Fibroblast of skin of left biceps (primary cell): ENCODE data around the gene MAP7.
"Not testable (repeated sequence)": the region's sequence is repeated elsewhere in the genome, so short reads cannot be mapped to it uniquely, and the experiment has no call there.

Experiments
- DNase-seq, 2 experiments: peaks; one replicate each; pipeline ENCODE4 v3.0.0-alpha.2; 2013; ENCODE audit warnings: low read depth in 2 of 2

Gene MAP7

GRCh38 chr6:136470044-136470443, 80.2 kb downstream of the MAP7 start:
- no peak for DNase-seq

- no peak for DNase-seq
These were observed 81.1 kb downstream of the MAP7 start for GRCh38 chr6:136469154-136469553.

GRCh38 chr6:136468711-136469110, 81.5 kb downstream of the MAP7 start:
- no peak for DNase-seq

- no peak for DNase-seq
These were observed 83.0 kb downstream of the MAP7 start for GRCh38 chr6:136467186-136467585.

- no peak for DNase-seq
These were observed 83.4 kb downstream of the MAP7 start for GRCh38 chr6:136466777-136467176.

- no peak for DNase-seq
These were observed 84.4 kb downstream of the MAP7 start for GRCh38 chr6:136465766-136466303.

GRCh38 chr6:136464874-136465273, 85.3 kb downstream of the MAP7 start:
- DNase-seq: no peak

GRCh38 chr6:136464148-136464547, 86.1 kb downstream of the MAP7 start:
- DNase-seq: no peak

GRCh38 chr6:136463743-136464142, 86.5 kb downstream of the MAP7 start:
- DNase-seq: no peak

GRCh38 chr6:136446579-136447187, 103.5 kb downstream of the MAP7 start:
- DNase-seq: peak; percentile 29 to 31

- DNase-seq: no peak
These were observed 104.1 kb downstream of the MAP7 start for GRCh38 chr6:136446145-136446544.

GRCh38 chr6:136445063-136445462, 105.2 kb downstream of the MAP7 start:
- DNase-seq: no peak

GRCh38 chr6:136440203-136440602, 110.0 kb downstream of the MAP7 start:
- DNase-seq: no peak

GRCh38 chr6:136439514-136440190, 110.6 kb downstream of the MAP7 start:
- no peak for DNase-seq

GRCh38 chr6:136438441-136438840, 111.8 kb downstream of the MAP7 start:
- no peak for DNase-seq

GRCh38 chr6:136437246-136437645, 113.0 kb downstream of the MAP7 start:
- no peak for DNase-seq

GRCh38 chr6:136435101-136435500, 115.1 kb downstream of the MAP7 start:
- DNase-seq: no peak

- not testable (repeated sequence) for DNase-seq
These were observed 118.9 kb downstream of the MAP7 start for GRCh38 chr6:136431306-136431705.

GRCh38 chr6:136429264-136430065, 120.8 kb downstream of the MAP7 start:
- no peak for DNase-seq

- DNase-seq: no peak
These were observed 122.9 kb downstream of the MAP7 start for GRCh38 chr6:136427378-136427717.

- no peak for DNase-seq
These were observed 123.4 kb downstream of the MAP7 start for GRCh38 chr6:136426627-136427377.

GRCh38 chr6:136425793-136426192, 124.4 kb downstream of the MAP7 start:
- DNase-seq: no peak
